HG03159 (cell line): ENCODE measurements around the gene PIGO.

Source experiments
- ATAC-seq: cut with Tn5 transposase; IDR thresholded peaks from one replicate; pipeline ENCODE4 v1.9.1; 2021; ENCODE audit warnings: mild to moderate bottlenecking, moderate library complexity; ENCODE audit not compliant: unreplicated experiment

The PIGO gene

GRCh38 chr9:35072461-35073278, 23.7 kb downstream of the PIGO start, which contains the start of gene VCP:
Gene VCP (minus strand): TSS chr9:35072625. CDS start chr9:35072353, 272 bp downstream.
- peak; percentile 86 for ATAC-seq

- peak; percentile 52 for ATAC-seq
Measured at GRCh38 chr9:35071814-35072460, 24.5 kb downstream of the PIGO start.

- no peak for ATAC-seq
Measured at GRCh38 chr9:35070823-35071813, 25.3 kb downstream of the PIGO start.

GRCh38 chr9:35069020-35069419, 27.4 kb downstream of the PIGO start:
- no peak for ATAC-seq

- ATAC-seq, result no peak
Measured at GRCh38 chr9:35067056-35067455, 29.3 kb downstream of the PIGO start.

- no peak for ATAC-seq
Measured at GRCh38 chr9:35060548-35061207, 35.7 kb downstream of the PIGO start.

GRCh38 chr9:35059438-35059837, 37.0 kb downstream of the PIGO start:
- ATAC-seq, result no peak

- no peak for ATAC-seq
Measured at GRCh38 chr9:35057271-35057620, 39.1 kb downstream of the PIGO start.

GRCh38 chr9:35056571-35057270, 39.7 kb downstream of the PIGO start:
- ATAC-seq, result no peak

- no peak for ATAC-seq
Measured at GRCh38 chr9:35054871-35055644, 41.3 kb downstream of the PIGO start.

- ATAC-seq, result no peak
Measured at GRCh38 chr9:35054185-35054835, 42.1 kb downstream of the PIGO start.

GRCh38 chr9:35051069-35051967, 45.1 kb downstream of the PIGO start:
- ATAC-seq, result no peak

GRCh38 chr9:35048511-35048910, 47.9 kb downstream of the PIGO start:
- no peak for ATAC-seq

GRCh38 chr9:35044071-35044470, 52.3 kb downstream of the PIGO start:
- ATAC-seq, result no peak

GRCh38 chr9:35042891-35043545, 53.4 kb downstream of the PIGO start:
- ATAC-seq, result no peak

GRCh38 chr9:35042081-35042604, 54.2 kb downstream of the PIGO start:
- no peak for ATAC-seq
